ENCODE measurements around the gene ZNF888. TPM values are rescaled to one million over a fixed set of nuclear protein-coding genes. Genes with fewer than 3 reads are reported as not detected.

Gene ZNF888
- total and polyA plus RNA-seq, 9 of the 15 experiments (the other 6 are each of a cell fraction or from before 2014, with no cell fraction given) = 1.6 to 13.3 (median 9.9) TPM

GRCh38 chr19:52956917-52957316 lies 33.7 kb upstream of the ZNF888 start (continued):
- TF ChIP-seq HEY1 (CRISPR knock-in tag; IDR thresholded peaks at IDR 0.05; ENCODE audit: borderline replicate concordance) = no peak
- no peak for TF ChIP-seq CREB5 (CRISPR knock-in tag; IDR thresholded peaks at IDR 0.05)

GRCh38 chr19:52949422-52949821 lies 26.2 kb upstream of the ZNF888 start:
- ChIA-PET CTCF (ENCODE audit: low intra/inter-chr PET ratio) (no interaction called here), POLR2A (no interaction called here)
- H3K79me2 ChIP-seq (ENCODE audit: control insufficient read depth, insufficient read depth, low read length) = no peaks in the 10 kb centered on the region
- no peaks in the 10 kb centered on the region for H3K4me1 ChIP-seq (replicated peaks in 1 of 2; ENCODE audit: control insufficient read depth in 2 of 2, insufficient read depth in 2 of 2, low read length in 2 of 2)
- H2AFZ ChIP-seq (ENCODE audit: low read depth, low read length) = no peak overlapping the region
- FAIRE-seq (no peak), DNase-seq (ENCODE audit: extremely low read depth in 1 of 4, low spot score in 3 of 4) (no peak), ATAC-seq (no peak)
- WGBS (ENCODE audit: insufficient coverage, low coverage, missing lambda C conversion rate) = 20% methylated on average over 1 of the region's 1 CpG
- no peak overlapping the region for H3K9ac ChIP-seq (ENCODE audit: insufficient read depth in 1 of 2, low read depth in 2 of 2, low read length in 2 of 2)
- no peak overlapping the region for H3K4me2 ChIP-seq (ENCODE audit: insufficient read depth, low read length)
- peaks cover 49% of the 10 kb centered on the region for H3K9me3 ChIP-seq (replicated peaks; ENCODE audit: control insufficient read depth, insufficient read depth, low read depth, low read length)
- 0 out of 2 replicates have a peak, but pooled peaks have one; percentile 36 for TF ChIP-seq ZNF274 (IDR thresholded peaks at IDR 0.05; ENCODE audit: borderline replicate concordance, low read depth, low read length)
- no peak for TF ChIP-seq POLR2G (IDR thresholded peaks at IDR 0.05; ENCODE audit: low read depth, low read length)
- H3K36me3 ChIP-seq (ENCODE audit: control insufficient read depth, insufficient read depth, low read length) = peaks cover 41% of the 10 kb centered on the region
- in situ Hi-C loops (cut with MboI) (no loop called here), intact Hi-C loops (cut with micrococcal nuclease) (no loop called here)
- H3K27ac ChIP-seq (ENCODE audit: extremely low read depth, low read depth, low read length) = no peak overlapping the region
- no peaks in the 10 kb centered on the region for H3K9me1 ChIP-seq (ENCODE audit: control insufficient read depth, insufficient read depth, low read length)
- H4K20me1 ChIP-seq (replicated peaks; ENCODE audit: control insufficient read depth, insufficient read depth, low read length) = no peaks in the 10 kb centered on the region
- H3K4me3 ChIP-seq = no peak overlapping the region
- no peaks in the 10 kb centered on the region for H3K27me3 ChIP-seq (ENCODE audit: control insufficient read depth in 2 of 2, insufficient read depth in 2 of 2, low read length in 2 of 2)
- no TSS peak for BruUV-seq (replicated peaks)
